ENCODE results near the gene COL25A1.

GRCh38 chr4:109174224-109174953 lies 128.1 kb downstream of the COL25A1 start:
- TF ChIP-seq CTCF (IDR thresholded peaks at IDR 0.05): no peak
- TF ChIP-seq POLR2AphosphoS5 (IDR thresholded peaks at IDR 0.05): no peak
